ENCODE data around the gene ZNF74.

Gene ZNF74

GRCh38 chr22:20436768-20437612, 43.0 kb downstream of the ZNF74 start:
- peak overlapping the region; percentile 79 for H3K4me3 ChIP-seq (replicated peaks; ENCODE audit: low read depth, low read length)
- no peak for TF ChIP-seq CTCF (IDR thresholded peaks at IDR 0.05; ENCODE audit: low read depth, low read length, missing control alignments)
- no peak for DNase-seq (ENCODE audit: extremely low read depth, low read depth)

DNA sequence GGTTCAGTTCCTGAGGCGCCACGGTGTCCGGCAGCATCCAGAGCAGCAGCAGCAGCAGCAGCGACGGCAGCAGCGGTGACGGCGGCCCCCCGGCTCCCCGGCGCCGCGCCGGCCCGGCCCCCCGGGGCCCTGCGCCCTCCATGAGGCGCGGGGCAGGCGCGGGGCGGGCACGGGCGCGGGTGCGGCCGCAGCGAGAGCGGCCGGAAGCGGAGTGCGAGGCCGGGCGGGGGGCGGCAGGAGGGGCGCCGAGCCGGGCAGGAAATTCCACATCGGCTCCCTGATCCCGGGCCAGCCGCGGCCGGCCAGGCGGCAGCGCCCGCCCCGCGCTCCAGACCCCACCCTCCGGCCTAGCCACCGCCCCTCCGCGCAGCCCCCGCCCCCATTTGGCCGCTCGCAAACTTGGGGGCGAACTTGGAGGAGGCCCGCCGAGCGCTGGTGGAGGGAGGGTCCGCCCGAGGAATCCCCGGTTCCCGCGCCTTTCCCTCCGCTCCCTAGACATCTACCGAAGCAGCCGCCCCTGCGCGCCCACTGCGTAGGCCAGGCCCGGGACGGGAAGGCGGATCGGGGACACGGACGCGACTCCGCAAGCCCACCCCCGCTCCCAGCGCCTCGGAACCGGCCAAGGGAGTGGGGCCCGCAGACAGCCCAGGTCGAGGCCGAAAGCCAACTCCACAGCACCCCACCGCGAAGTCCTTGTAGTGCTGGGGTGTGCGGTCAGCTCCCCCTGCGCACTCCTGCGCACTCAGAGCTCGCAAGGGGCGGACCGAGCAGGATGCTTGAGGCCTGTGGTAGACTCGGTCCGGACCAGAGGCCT, 43.9 kb downstream of the ZNF74 start, which contains the start of gene SCARF2:
Gene SCARF2 (minus strand): TSS at position 213 of the 814 bp plus-strand sequence. CDS start 71 bp downstream, at position 142.
- no peak for DNase-seq (ENCODE audit: extremely low read depth, low read depth)
- TF ChIP-seq CTCF (IDR thresholded peaks at IDR 0.05; ENCODE audit: low read depth, low read length, missing control alignments), result no peak
- peak within 1 kb of the TSS; percentile 79 for H3K4me3 ChIP-seq (replicated peaks; ENCODE audit: low read depth, low read length)

DNA sequence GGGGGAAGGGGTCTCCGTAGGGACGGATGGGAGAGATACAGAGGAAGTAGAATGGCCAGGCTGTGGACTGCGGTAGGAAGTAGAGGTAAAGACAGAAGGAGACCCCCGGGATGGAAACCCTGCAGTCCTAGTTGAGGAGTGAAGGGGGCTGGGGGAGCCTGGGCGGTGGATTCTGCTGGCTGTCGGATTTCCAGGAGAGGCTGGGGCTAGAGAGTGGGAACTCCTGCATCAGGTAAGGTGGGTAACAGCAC, 44.4 kb downstream of the ZNF74 start:
- peak overlapping the region; percentile 47 for H3K4me3 ChIP-seq (replicated peaks; ENCODE audit: low read depth, low read length)
- TF ChIP-seq CTCF (IDR thresholded peaks at IDR 0.05; ENCODE audit: low read depth, low read length, missing control alignments), result no peak
- no peak for DNase-seq (ENCODE audit: extremely low read depth, low read depth)

- DNase-seq (ENCODE audit: extremely low read depth, low read depth), result no peak
- peak overlapping the region; percentile 47 for H3K4me3 ChIP-seq (replicated peaks; ENCODE audit: low read depth, low read length)
- peak; percentile 24 for TF ChIP-seq CTCF (IDR thresholded peaks at IDR 0.05; ENCODE audit: low read depth, low read length, missing control alignments)
Observed at GRCh38 chr22:20438678-20439492, 44.9 kb downstream of the ZNF74 start.

GRCh38 chr22:20439556-20439927, 45.6 kb downstream of the ZNF74 start:
- DNase-seq (ENCODE audit: extremely low read depth, low read depth), result no peak
- no peak for TF ChIP-seq CTCF (IDR thresholded peaks at IDR 0.05; ENCODE audit: low read depth, low read length, missing control alignments)
- H3K4me3 ChIP-seq (replicated peaks; ENCODE audit: low read depth, low read length), result no peak overlapping the region

- TF ChIP-seq CTCF (IDR thresholded peaks at IDR 0.05; ENCODE audit: low read depth, low read length, missing control alignments), result no peak
- H3K4me3 ChIP-seq (replicated peaks; ENCODE audit: low read depth, low read length), result no peak overlapping the region
- no peak for DNase-seq (ENCODE audit: extremely low read depth, low read depth)
Observed at GRCh38 chr22:20439928-20440575, 46.1 kb downstream of the ZNF74 start.
